ENCODE measurements around the gene ZBTB24.

The ZBTB24 gene

GRCh38 chr6:109503327-109504224 lies 20.6 kb upstream of the ZBTB24 start:
- no peak for DNase-seq (ENCODE audit: insufficient read length, low spot score)
- no peak for FAIRE-seq

GRCh38 chr6:109498936-109499335 lies 15.9 kb upstream of the ZBTB24 start:
- DNase-seq (ENCODE audit: insufficient read length, low spot score) = no peak
- FAIRE-seq = no peak

GRCh38 chr6:109498052-109498451 lies 15.0 kb upstream of the ZBTB24 start:
- FAIRE-seq = no peak
- DNase-seq (ENCODE audit: insufficient read length, low spot score) = no peak

GRCh38 chr6:109496036-109496772 lies 13.2 kb upstream of the ZBTB24 start:
- DNase-seq (ENCODE audit: insufficient read length, low spot score) (no peak), FAIRE-seq (no peak)

GRCh38 chr6:109493865-109494264 lies 10.8 kb upstream of the ZBTB24 start:
- FAIRE-seq = no peak

GRCh38 chr6:109491207-109491938 lies 8.4 kb upstream of the ZBTB24 start:
- no peak for DNase-seq (ENCODE audit: insufficient read length, low spot score)
- no peak for FAIRE-seq

More at GRCh38 chr6:109493865-109494264, 10.8 kb upstream of the ZBTB24 start:
- no peak for DNase-seq (ENCODE audit: insufficient read length, low spot score)

- DNase-seq (ENCODE audit: insufficient read length, low spot score) (no peak), FAIRE-seq (no peak)
Observed at GRCh38 chr6:109490713-109491112, 7.7 kb upstream of the ZBTB24 start.

GRCh38 chr6:109488001-109488400 lies 5.0 kb upstream of the ZBTB24 start:
- no peak for FAIRE-seq

GRCh38 chr6:109486068-109486467 lies 3.0 kb upstream of the ZBTB24 start:
- FAIRE-seq (no peak), DNase-seq (ENCODE audit: insufficient read length, low spot score) (no peak)

More at GRCh38 chr6:109488001-109488400, 5.0 kb upstream of the ZBTB24 start:
- DNase-seq (ENCODE audit: insufficient read length, low spot score) = no peak

GRCh38 chr6:109485266-109485935 lies 2.4 kb upstream of the ZBTB24 start:
- DNase-seq (ENCODE audit: insufficient read length, low spot score) (no peak), FAIRE-seq (no peak)

- FAIRE-seq = no peak
Observed at GRCh38 chr6:109484122-109484521, 1.1 kb upstream of the ZBTB24 start.

GRCh38 chr6:109483735-109484057 lies 677 bp upstream of the ZBTB24 start:
- DNase-seq (ENCODE audit: insufficient read length, low spot score) = no peak
- no peak for FAIRE-seq

More at GRCh38 chr6:109484122-109484521, 1.1 kb upstream of the ZBTB24 start:
- no peak for DNase-seq (ENCODE audit: insufficient read length, low spot score)

- DNase-seq (ENCODE audit: insufficient read length, low spot score) (no peak), FAIRE-seq (no peak)
Observed at GRCh38 chr6:109480993-109481480, 2.0 kb downstream of the ZBTB24 start.

GRCh38 chr6:109478841-109479624 lies 4.0 kb downstream of the ZBTB24 start:
- no peak for DNase-seq (ENCODE audit: insufficient read length, low spot score)
- peak; percentile 4 for FAIRE-seq

GRCh38 chr6:109478222-109478805 lies 4.7 kb downstream of the ZBTB24 start:
- no peak for FAIRE-seq
- DNase-seq (ENCODE audit: insufficient read length, low spot score) = no peak

GRCh38 chr6:109477725-109478124 lies 5.3 kb downstream of the ZBTB24 start:
- DNase-seq (ENCODE audit: insufficient read length, low spot score) (no peak), FAIRE-seq (peak; percentile 78)

- DNase-seq (ENCODE audit: insufficient read length, low spot score) = no peak
- no peak for FAIRE-seq
Observed at GRCh38 chr6:109477184-109477583, 5.8 kb downstream of the ZBTB24 start.

GRCh38 chr6:109475625-109476024 lies 7.4 kb downstream of the ZBTB24 start:
- no peak for FAIRE-seq

GRCh38 chr6:109474995-109475394 lies 8.0 kb downstream of the ZBTB24 start:
- DNase-seq (ENCODE audit: insufficient read length, low spot score) = no peak
- no peak for FAIRE-seq

More at GRCh38 chr6:109475625-109476024, 7.4 kb downstream of the ZBTB24 start:
- DNase-seq (ENCODE audit: insufficient read length, low spot score) = no peak

All from GM19239 (cell line).